Endothelial cell of coronary artery (primary cell): Measurements from ENCODE around the gene ABAT. TPM values are rescaled to one million over a fixed set of nuclear protein-coding genes. Genes with fewer than 3 reads are reported as not detected.

Experiments used
- total RNA-seq: library from RNA; depleted of rRNA; stranded (reverse); fragments of >200 nt; gene quantifications from 2 replicates; pipeline ENCODE4 v1.2.3, GENCODE V29; 2014

The ABAT gene
- total RNA-seq: 0.38 and 1.4 TPM in 2 replicates

DNA sequence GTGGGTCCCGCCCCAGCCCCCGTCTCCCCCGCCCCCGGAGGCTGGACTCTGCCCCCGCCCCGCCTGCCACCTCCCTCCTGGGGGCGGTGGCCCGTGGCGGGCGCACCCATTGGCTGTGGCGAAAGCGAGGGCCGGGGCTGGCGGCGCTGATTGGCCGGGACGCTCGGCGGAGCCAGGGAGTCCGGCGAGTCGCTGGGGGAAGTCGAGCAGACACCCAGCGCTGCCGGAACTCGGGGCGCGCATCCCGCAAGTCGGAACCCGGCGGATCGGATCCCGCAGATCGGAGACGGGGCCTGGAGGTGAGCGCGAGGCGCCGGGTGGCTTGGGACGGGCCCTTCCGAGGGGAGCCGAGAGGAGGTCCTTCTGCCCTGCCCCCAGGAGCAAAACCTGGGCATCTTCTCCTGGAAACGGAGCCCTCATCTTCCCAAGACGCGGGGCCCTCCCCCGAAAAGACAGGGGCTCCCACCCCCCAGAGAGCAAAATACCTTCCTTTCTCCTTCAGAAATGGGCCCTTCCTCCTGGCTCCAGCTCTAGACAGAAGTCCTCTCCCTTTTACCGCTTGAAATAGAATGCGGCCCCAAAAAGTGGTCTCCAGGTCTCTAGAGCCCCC lies at the start of gene ABAT:
Gene ABAT, plus strand, starts transcription at position 205 of the 610 bp plus-strand sequence. CDS start 61,123 bp downstream, outside the sequence.

GRCh38 chr16:8797364-8798173 lies 123.2 kb downstream of the ABAT start, which contains the start of the genes PMM2 and TMEM186:
PMM2 (plus strand) TSS chr16:8797839; CDS start chr16:8797883, 44 bp downstream.
TMEM186 (minus strand) TSS chr16:8797639; CDS start chr16:8797614, 25 bp downstream.

Other genes starting within 250 kb of the ABAT start
- not detected in 2 replicates for gene TMEM114, start 84.1 kb upstream of the ABAT start, total RNA-seq
- 16.2 and 18.8 TPM in 2 replicates for gene METTL22, start 52.9 kb upstream of the ABAT start, total RNA-seq
- 5.3 and 6.0 TPM in 2 replicates for gene TMEM186, start 123.0 kb downstream of the ABAT start, total RNA-seq
- 26.5 TPM in 2 replicates for gene PMM2, start 123.2 kb downstream of the ABAT start, total RNA-seq
- 113 and 166 TPM in 2 replicates for gene CARHSP1, start 194.4 kb downstream of the ABAT start, total RNA-seq
- gene LITAFD, start 207.7 kb downstream of the ABAT start, total RNA-seq: not detected in 2 replicates